H1 (cell line): ENCODE data around the gene YIPF7. TPM values are rescaled to one million over a fixed set of nuclear protein-coding genes. Genes with fewer than 3 reads are reported as not detected.

Source experiments
- CTCF ChIA-PET: fragments of 300-600 bp; sonication (Branson Sonifier 250); formaldehyde crosslinking; loops from one replicate; lab custom pipeline; 2021; ENCODE audit not compliant: partially characterized antibody; lab: Charles Lee
- POLR2A ChIA-PET: fragments of 300-600 bp; sonication (Branson Sonifier 250); formaldehyde crosslinking; loops from one replicate; lab custom pipeline; 2021; ENCODE audit warnings: inconsistent platforms; ENCODE audit not compliant: partially characterized antibody; lab: Charles Lee
- DNase-seq, 2 experiments: peaks; one replicate each; pipeline versions ENCODE4 v3.0.0 to v3.0.0-alpha.2; 2010 to 2022; ENCODE audit warnings: low spot score in 2 of 2, low read depth in 1 of 2, mixed read lengths in 1 of 2
- FAIRE-seq: peaks from 2 replicates; lab custom pipeline; 2011; peaks lifted over from hg19 to GRCh38; lab: Jason Lieb, UNC
- H2AFZ ChIP-seq: 2 replicates; pipeline ENCODE4 v1.8.1; 2012; ENCODE audit warnings: low read length, inconsistent platforms
- H2AK5ac ChIP-seq: 2 replicates; pipeline ENCODE4 v1.6.1; 2013; ENCODE audit warnings: low read depth, low read length
- H2BK120ac ChIP-seq: replicated peaks from 2 replicates; pipeline ENCODE3; 2013; ENCODE audit warnings: low read depth, low read length, inconsistent platforms
- H2BK12ac ChIP-seq: 2 replicates; pipeline ENCODE4 v1.6.1; 2013; ENCODE audit warnings: low read depth, low read length
- H2BK15ac ChIP-seq: 2 replicates; pipeline ENCODE4 v1.6.1; 2013; ENCODE audit warnings: low read length
- H2BK20ac ChIP-seq: 2 replicates; pipeline ENCODE4 v1.6.1; 2013; ENCODE audit warnings: low read length
- H2BK5ac ChIP-seq: 2 replicates; pipeline ENCODE4 v1.6.1; 2013; ENCODE audit warnings: low read depth, low read length
- H3K14ac ChIP-seq: 2 replicates; pipeline ENCODE4 v1.6.1; 2013; ENCODE audit warnings: inconsistent platforms; ENCODE audit not compliant: insufficient read length
- H3K18ac ChIP-seq: 2 replicates; pipeline ENCODE4 v1.6.1; 2013; ENCODE audit warnings: low read length; ENCODE audit errors: extremely low read depth
- H3K23ac ChIP-seq: 2 replicates; pipeline ENCODE4 v1.6.1; 2013; ENCODE audit warnings: inconsistent platforms; ENCODE audit not compliant: insufficient read length
- H3K23me2 ChIP-seq: 2 replicates; pipeline ENCODE4 v1.6.1; 2013; ENCODE audit warnings: low read depth, low read length
- H3K27ac ChIP-seq: 2 replicates; pipeline ENCODE4 v1.6.1; 2011; ENCODE audit warnings: low read depth, low read length, inconsistent platforms
- H3K27me3 ChIP-seq, 4 experiments: replicated peaks in 1 of 4; 1 replicate in 1 of 4; 2 replicates in 3 of 4; pipeline versions ENCODE4 v1.6.1 to v1.8.1; 2011 to 2013; ENCODE audit warnings: low read length in 3 of 4, mild to moderate bottlenecking in 3 of 4, inconsistent platforms in 2 of 4, mixed read lengths in 2 of 4, moderate library complexity in 1 of 4; ENCODE audit not compliant: control insufficient read depth in 3 of 4, insufficient read depth in 3 of 4; ENCODE audit errors: extremely low read depth in 1 of 4
- H3K36me3 ChIP-seq, 4 experiments: 2 replicates each; pipeline versions ENCODE4 v1.6.1 to v1.8.1; 2011 to 2013; ENCODE audit warnings: mild to moderate bottlenecking in 4 of 4, low read length in 3 of 4, moderate library complexity in 2 of 4, control low read depth in 1 of 4, inconsistent platforms in 1 of 4; ENCODE audit not compliant: insufficient read depth in 4 of 4, control insufficient read depth in 2 of 4
- H3K4ac ChIP-seq: replicated peaks from 2 replicates; pipeline ENCODE3; 2013; ENCODE audit warnings: low read length, low read depth, mixed read lengths, inconsistent platforms; ENCODE audit not compliant: insufficient read length
- H3K4me1 ChIP-seq, 4 experiments: replicated peaks in 1 of 4; 1 replicate in 1 of 4; 2 replicates in 3 of 4; pipeline versions ENCODE4 v1.6.1 to v1.8.1; 2011 to 2013; ENCODE audit warnings: low read length in 3 of 4, inconsistent platforms in 2 of 4, mixed read lengths in 1 of 4; ENCODE audit not compliant: insufficient read depth in 4 of 4, control insufficient read depth in 3 of 4
- H3K4me2 ChIP-seq, 2 experiments: 2 replicates each; pipeline versions ENCODE4 v1.6.1 to v1.8.1; 2011 to 2013; ENCODE audit warnings: low read depth in 2 of 2, low read length in 2 of 2, control low read depth in 1 of 2, inconsistent platforms in 1 of 2, mild to moderate bottlenecking in 1 of 2; ENCODE audit not compliant: insufficient read depth in 1 of 2
- H3K4me3 ChIP-seq, 4 experiments: fragments of 200-600, 300-600 bp in 1 of 4; sonication (generic), shearing (Covaris generic), sonication (Bioruptor Twin) in 1 of 4; 2 replicates each; pipeline versions ENCODE4 v1.5.1 to v1.8.1; 2011 to 2016; ENCODE audit warnings: low read length in 4 of 4, low read depth in 3 of 4, control low read depth in 2 of 4, inconsistent platforms in 2 of 4, mild to moderate bottlenecking in 2 of 4, mixed read lengths in 1 of 4, moderate library complexity in 1 of 4; ENCODE audit not compliant: insufficient read depth in 2 of 4; ENCODE audit errors: extremely low read depth in 1 of 4
- H3K56ac ChIP-seq: replicated peaks from 2 replicates; pipeline ENCODE3; 2013; ENCODE audit warnings: low read depth, mild to moderate bottlenecking, mixed read lengths, low read length, inconsistent platforms; ENCODE audit not compliant: insufficient read length
- H3K79me1 ChIP-seq: 2 replicates; pipeline ENCODE4 v1.6.1; 2013; ENCODE audit warnings: low read depth, low read length, control low read depth
- H3K79me2 ChIP-seq, 2 experiments: 2 replicates each; pipeline versions ENCODE4 v1.6.1 to v1.8.1; 2012 to 2013; ENCODE audit warnings: low read length in 2 of 2, mild to moderate bottlenecking in 2 of 2, inconsistent platforms in 1 of 2; ENCODE audit not compliant: insufficient read depth in 2 of 2, control insufficient read depth in 1 of 2
- H3K9ac ChIP-seq, 4 experiments: replicated peaks in 1 of 4; 1 replicate in 1 of 4; 2 replicates in 3 of 4; pipeline versions ENCODE4 v1.6.1 to v1.8.1; 2011 to 2013; ENCODE audit warnings: low read depth in 3 of 4, low read length in 3 of 4, control low read depth in 2 of 4, mild to moderate bottlenecking in 2 of 4, moderate library complexity in 2 of 4, inconsistent platforms in 1 of 4; ENCODE audit errors: extremely low read depth in 1 of 4
- H3K9me3 ChIP-seq, 2 experiments: 2 replicates each; pipeline versions ENCODE4 v1.6.1 to v1.8.1; 2012 to 2013; ENCODE audit warnings: mild to moderate bottlenecking in 2 of 2, moderate library complexity in 2 of 2, control low read depth in 1 of 2, inconsistent platforms in 1 of 2, low read depth in 1 of 2, low read length in 1 of 2, mixed read lengths in 1 of 2; ENCODE audit not compliant: insufficient read depth in 2 of 2
- H4K20me1 ChIP-seq, 2 experiments: replicated peaks in 1 of 2; 2 replicates each; pipeline versions ENCODE3 to v1.8.1; 2011 to 2013; ENCODE audit warnings: inconsistent platforms in 2 of 2, low read length in 2 of 2, mild to moderate bottlenecking in 1 of 2; ENCODE audit not compliant: insufficient read depth in 2 of 2, control insufficient read depth in 1 of 2
- H4K5ac ChIP-seq: 2 replicates; pipeline ENCODE4 v1.6.1; 2013; ENCODE audit warnings: low read length, low read depth, mixed read lengths, inconsistent platforms; ENCODE audit not compliant: insufficient read length
- H4K8ac ChIP-seq: 2 replicates; pipeline ENCODE4 v1.8.0; 2013; ENCODE audit warnings: mild to moderate bottlenecking, moderate library complexity, low read length, inconsistent platforms; ENCODE audit not compliant: insufficient read depth; ENCODE audit errors: extremely low read depth
- H4K91ac ChIP-seq: replicated peaks from 2 replicates; pipeline ENCODE3; 2013; ENCODE audit warnings: low read length, mixed read lengths, inconsistent platforms; ENCODE audit not compliant: insufficient read length
- BACH1 ChIP-seq: IDR thresholded peaks from 2 replicates; pipeline ENCODE4 v1.6.1; 2012; ENCODE audit warnings: low read length, improper control_type of control experiment
- EGR1 ChIP-seq: IDR thresholded peaks from 2 replicates; pipeline ENCODE4 v1.6.1; 2011; ENCODE audit warnings: low read depth, low read length, borderline replicate concordance
- GABPA ChIP-seq: IDR thresholded peaks from 2 replicates; pipeline ENCODE4 v1.6.1; 2011; ENCODE audit warnings: mild to moderate bottlenecking, low read length, moderate library complexity, borderline replicate concordance; ENCODE audit not compliant: insufficient read depth
- JUN ChIP-seq: IDR thresholded peaks from 2 replicates; pipeline ENCODE4 v1.6.1; 2011; ENCODE audit warnings: low read depth, mild to moderate bottlenecking, improper control_type of control experiment, low read length
- KDM1A ChIP-seq: fragments of 200-600, 300-600 bp; sonication (generic); IDR thresholded peaks from 2 replicates; pipeline ENCODE4 v1.7.1; 2016; ENCODE audit warnings: mild to moderate bottlenecking, low read length, borderline replicate concordance
- KDM5A ChIP-seq: fragments of 200-600 bp; IDR thresholded peaks from 2 replicates; pipeline ENCODE4 v1.7.1; 2012; ENCODE audit warnings: mild to moderate bottlenecking, low read length, inconsistent platforms, mixed read lengths
- RNF2 ChIP-seq: fragments of 200-900, 300-1000 bp; sonication (generic); IDR thresholded peaks from 2 replicates; pipeline ENCODE4 v1.7.1; 2016; ENCODE audit warnings: borderline replicate concordance, low read depth, mild to moderate bottlenecking, antibody characterized with exemption, low read length; ENCODE audit not compliant: poor library complexity, severe bottlenecking; ENCODE audit errors: missing control alignments
- RXRA ChIP-seq: IDR thresholded peaks from 2 replicates; pipeline ENCODE4 v1.6.1; 2011; ENCODE audit warnings: low read depth, mild to moderate bottlenecking, low read length, moderate library complexity; ENCODE audit not compliant: insufficient read depth
- TAF7 ChIP-seq: optimal IDR thresholded peaks from 2 replicates; pipeline ENCODE3; 2011; ENCODE audit warnings: low read depth, mild to moderate bottlenecking, inconsistent platforms, low read length, moderate library complexity, borderline replicate concordance
- ZNF274 ChIP-seq: IDR thresholded peaks from 2 replicates; pipeline ENCODE4 v1.7.0; 2012; ENCODE audit warnings: low read length, borderline replicate concordance; ENCODE audit errors: extremely low read depth
- WGBS, 2 experiments: shearing (Covaris generic) in 1 of 2; methylation state at CpG; one replicate each; pipeline versions ENCODE4 v1.1.6 to v1.1.7; 2013 to 2015; ENCODE audit warnings: low lambda C conversion rate in 2 of 2, mixed read lengths in 2 of 2, inconsistent platforms in 1 of 2, low coverage in 1 of 2, missing lambda C conversion rate in 1 of 2; ENCODE audit not compliant: insufficient replicate concordance in 2 of 2, insufficient coverage in 1 of 2, insufficient read length in 1 of 2; ENCODE audit errors: extremely low coverage in 1 of 2, missing lambda C conversion rate in 1 of 2; 5-methylcytosine and 5-hydroxymethylcytosine counted together
- polyA plus RNA-seq, 7 experiments: library from polyadenylated mRNA; depleted of rRNA in 3 of 7; stranded (reverse) in 5 of 7; unstranded in 2 of 7; fragments of >200 nt in 5 of 7; fragments of 200-250 nt in 2 of 7; gene quantifications; 1 replicate in 5 of 7; 2 replicates in 1 of 7; 4 replicates in 1 of 7; pipeline versions ENCODE4 v1.2.1 to v1.2.3, GENCODE V29; 2011 to 2013; ENCODE audit warnings: missing spikeins in 2 of 7, mixed read lengths in 2 of 7
- total RNA-seq: library from RNA; stranded (reverse); fragmentation: NEBNext Ultra II Directional; extraction: Animal tissue kit (Norgen Biotek cat#: 25700); gene quantifications from 2 replicates; pipeline ENCODE4 v1.2.1, GENCODE V29; 2021

YIPF7 gene
- total and polyA plus RNA-seq, 2 of the 8 experiments (the other 6 are each of a cell fraction or from before 2014, with no cell fraction given), result not detected

DNA sequence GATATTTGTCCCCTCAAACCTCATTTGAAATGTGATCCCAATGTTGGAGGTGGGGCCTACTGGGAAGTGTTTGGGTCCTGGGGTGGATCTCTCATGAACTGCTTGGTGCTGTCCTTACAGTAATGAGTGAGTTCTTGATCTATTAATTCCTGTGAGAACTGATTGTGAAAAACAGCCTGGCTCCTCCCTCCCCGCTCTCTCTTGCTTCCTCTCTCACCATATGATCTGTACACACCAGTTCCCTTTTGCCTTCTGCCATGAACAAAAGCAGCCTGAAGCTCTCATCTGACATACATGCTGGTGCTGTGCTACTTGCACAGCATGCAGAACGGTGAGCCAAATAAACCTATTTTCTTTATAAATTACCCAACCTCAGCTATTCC is 11.2 kb upstream of the YIPF7 start:
- H2AFZ ChIP-seq, result no peak overlapping the region
- no peaks in the 10 kb centered on the region for H3K36me3 ChIP-seq
- no peak for DNase-seq
- H2BK12ac ChIP-seq, result no peak overlapping the region
- H3K9me3 ChIP-seq, result no peaks in the 10 kb centered on the region
- H3K4me2 ChIP-seq, result no peak overlapping the region
- no peak overlapping the region for H3K23ac ChIP-seq
- H4K5ac ChIP-seq, result no peak overlapping the region
- no peak overlapping the region for H4K91ac ChIP-seq
- peaks cover 0 to 6% (median 0%) of the 10 kb centered on the region in 4 experiments; a peak in 2 of 7 replicates for H3K4me1 ChIP-seq
- no peaks in the 10 kb centered on the region for H3K27me3 ChIP-seq
- H3K14ac ChIP-seq, result no peak overlapping the region
- CTCF ChIA-PET, result interaction anchor here (0.7 kb wide), 1 partner anchor 13 kb away, joined by 3 read pairs; no protein-coding TSS in a partner anchor
- no peak overlapping the region for H3K4me3 ChIP-seq
- no peaks in the 10 kb centered on the region for H4K20me1 ChIP-seq
- no peak overlapping the region for H2BK15ac ChIP-seq
- no peak overlapping the region for H4K8ac ChIP-seq
- no peak overlapping the region for H2AK5ac ChIP-seq
- TF ChIP-seq EGR1, result no peak
- TF ChIP-seq GABPA, result no peak
- TF ChIP-seq RNF2, result no peak
- TF ChIP-seq BACH1, result no peak
- no peak for TF ChIP-seq ZNF274
- no peak for TF ChIP-seq JUN
- no peak for TF ChIP-seq KDM5A
- TF ChIP-seq TAF7, result no peak
- TF ChIP-seq RXRA, result no peak
- TF ChIP-seq KDM1A, result no peak
- TF ChIP-seq, all 59 proteins: peak for 0
- no peak overlapping the region for H2BK20ac ChIP-seq
- POLR2A ChIA-PET, result no interaction called here
- no peak overlapping the region for H3K56ac ChIP-seq
- H3K79me1 ChIP-seq, result no peaks in the 10 kb centered on the region
- H3K23me2 ChIP-seq, result no peaks in the 10 kb centered on the region
- 73% methylated on average over 2 of the region's 2 CpGs; no CpG with 5 or more reads in 1 of the 2 experiments for WGBS, 2 experiments
- H2BK120ac ChIP-seq, result no peak overlapping the region
- no peak overlapping the region for H3K4ac ChIP-seq
- H3K9ac ChIP-seq, result no peak overlapping the region
- FAIRE-seq, result no peak
- no peak overlapping the region for H2BK5ac ChIP-seq
- no peaks in the 10 kb centered on the region for H3K79me2 ChIP-seq
- no peak overlapping the region for H3K18ac ChIP-seq
- no peak overlapping the region for H3K27ac ChIP-seq
